Motor neuron (in vitro differentiated cells): ENCODE data around the gene EDDM3A. TPM values are rescaled to one million over a fixed set of nuclear protein-coding genes. Genes with fewer than 3 reads are reported as not detected.
"Not testable (repeated sequence)": the region's sequence is repeated elsewhere in the genome, so short reads cannot be mapped to it uniquely, and the experiment has no call there.

Experiments used
- ATAC-seq, 8 experiments: fragments of 200-7000 bp; cut with Tn5 transposase; replicated peaks in 6 of 8; 2 replicates each; pipeline ENCODE4 v1.8.0; 2021; ENCODE audit warnings: mild to moderate bottlenecking in 8 of 8, moderate library complexity in 8 of 8
- H3K27ac ChIP-seq, 2 donors: fragments of 250-450 bp; sonication (Bioruptor Pico); 2 replicates each; pipeline ENCODE4 v1.9.0; 2021; ENCODE audit warnings: antibody characterized with exemption in 2 of 2, mild to moderate bottlenecking in 2 of 2, moderate library complexity in 1 of 2
- H3K4me1 ChIP-seq, 2 donors: fragments of 250-450 bp; sonication (Bioruptor Pico); replicated peaks in 1 of 2; 2 replicates each; pipeline ENCODE4 v1.6.1; 2021; ENCODE audit warnings: antibody characterized with exemption in 2 of 2, mild to moderate bottlenecking in 2 of 2, moderate library complexity in 1 of 2
- H3K4me3 ChIP-seq, 5 donors: fragments of 250-450 bp; sonication (Bioruptor Pico); 2 replicates each; pipeline ENCODE4 v1.9.0; 2021; ENCODE audit warnings: antibody characterized with exemption in 5 of 5, mild to moderate bottlenecking in 5 of 5, moderate library complexity in 4 of 5
- WGBS, 10 experiments: fragments of 450-650 bp; shearing (Covaris generic); methylation state at CpG; one replicate each; pipeline ENCODE4 v1.0.0; 2022; 5-methylcytosine and 5-hydroxymethylcytosine counted together
- in situ Hi-C, 9 experiments: fragments of 400-800 bp; cut with MboI; loops; one replicate each; pipeline ENCODE4 v1.15.0; 2021; ENCODE audit warnings: low sequenced_read_pairs in 9 of 9, low pct_unique_long_range_greater_than_20kb in 2 of 9; ENCODE audit not compliant: unreplicated experiment in 9 of 9
- total RNA-seq, 8 experiments: library from RNA; unstranded; fragments of 300-600 nt; gene quantifications; 2 replicates each; pipeline versions ENCODE4 v1.2.3 to v1.2.4, GENCODE V29; 2022

EDDM3A gene
- total RNA-seq, 8 experiments from 2014 or later, result 0.33 to 0.66 TPM; not detected in 6

- Histone ChIP-seq H3K27ac (no peak overlapping the region), H3K4me1 (no peaks in the 10 kb centered on the region), H3K4me3 (no peak overlapping the region)
- peak in 1 of 8 experiments; percentile 41 for ATAC-seq
- WGBS, 10 experiments, result 0 to 100% (median 39%) methylated on average over 1 to 4 of the region's 4 CpGs; no CpG with 5 or more reads in 4 of the 10 experiments
- in situ Hi-C loops, result loop anchor here in 3 of 9 experiments (25.0 kb wide), 2 partner anchors 148 to 248 kb away; partner anchors contain the start of gene RNASE2 (in 2 of the 3)
These were observed 31.0 kb upstream of the EDDM3A start for GRCh38 chr14:20714593-20715250.

DNA sequence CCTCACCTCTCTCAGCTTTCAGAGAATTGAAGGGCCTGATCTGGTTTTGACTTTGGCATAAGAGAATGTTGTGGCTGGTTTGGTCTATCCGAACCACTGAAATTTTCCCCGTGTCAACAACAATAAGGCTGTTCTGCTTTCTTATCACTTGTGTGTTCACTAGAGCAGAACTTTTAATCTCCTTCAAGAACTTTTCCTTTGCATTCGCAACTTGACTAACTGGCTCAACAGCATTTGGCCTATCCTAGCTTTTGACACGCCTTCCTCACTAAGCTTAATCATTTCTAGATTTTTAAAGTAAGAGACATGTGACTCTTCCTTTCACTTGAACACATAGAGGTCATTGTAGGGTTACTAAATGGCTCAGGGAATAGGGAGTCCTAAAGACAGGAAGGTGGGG is 25.9 kb upstream of the EDDM3A start:
- Histone ChIP-seq H3K4me1 (no peaks in the 10 kb centered on the region), H3K4me3 (no peak overlapping the region), H3K27ac (no peak overlapping the region)
- no peak for ATAC-seq
- in situ Hi-C loops, result loop anchor here in 3 of 9 experiments (25.0 kb wide), 2 partner anchors 143 to 243 kb away; partner anchors contain the start of gene RNASE2 (in 2 of the 3)
- WGBS, 10 experiments, result 7 to 92% (median 80%) methylated on average over 1 to 4 of the region's 4 CpGs

DNA sequence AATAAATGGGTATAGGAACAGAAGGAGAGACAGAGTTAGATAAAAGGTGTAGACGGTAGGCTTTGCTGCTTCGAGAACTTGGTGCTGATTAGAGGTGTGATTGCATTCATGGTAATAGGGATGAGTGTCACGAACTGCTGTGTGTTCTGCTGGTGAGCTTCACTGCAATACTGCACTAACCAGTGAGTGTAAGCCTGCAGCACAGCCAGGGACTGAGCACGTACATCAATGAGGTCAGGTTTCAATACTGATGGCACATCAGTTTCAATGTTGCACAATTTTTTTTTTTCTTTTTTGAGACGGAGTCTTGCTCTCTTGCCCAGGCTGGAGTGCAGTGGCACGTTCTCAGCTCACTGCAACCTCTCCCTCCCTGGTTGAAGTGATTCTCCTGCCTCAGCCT is 24.9 kb upstream of the EDDM3A start:
- no peak overlapping the region for H3K27ac ChIP-seq
- in situ Hi-C loops, result loop anchor here in 3 of 9 experiments (25.0 kb wide), 2 partner anchors 142 to 242 kb away; partner anchors contain the start of gene RNASE2 (in 2 of the 3)
- no peaks in the 10 kb centered on the region for H3K4me1 ChIP-seq
- no peak overlapping the region for H3K4me3 ChIP-seq
- 40 to 100% (median 68%) methylated on average over 1 to 6 of the region's 6 CpGs; no CpG with 5 or more reads in 1 of the 10 experiments for WGBS, 10 experiments
- ATAC-seq, result no peak

GRCh38 chr14:20722016-20722415 is 23.7 kb upstream of the EDDM3A start:
- in situ Hi-C loops, result loop anchor here in 3 of 9 experiments (25.0 kb wide), 2 partner anchors 140 to 240 kb away; partner anchors contain the start of gene RNASE2 (in 2 of the 3)
- H3K4me1 ChIP-seq, result no peaks in the 10 kb centered on the region
- H3K4me3 ChIP-seq, result no peak overlapping the region
- ATAC-seq, result no peak
- WGBS, 10 experiments, result 20 to 100% (median 61%) methylated on average over 1 to 10 of the region's 12 CpGs; no CpG with 5 or more reads in 2 of the 10 experiments
- no peak overlapping the region for H3K27ac ChIP-seq

DNA sequence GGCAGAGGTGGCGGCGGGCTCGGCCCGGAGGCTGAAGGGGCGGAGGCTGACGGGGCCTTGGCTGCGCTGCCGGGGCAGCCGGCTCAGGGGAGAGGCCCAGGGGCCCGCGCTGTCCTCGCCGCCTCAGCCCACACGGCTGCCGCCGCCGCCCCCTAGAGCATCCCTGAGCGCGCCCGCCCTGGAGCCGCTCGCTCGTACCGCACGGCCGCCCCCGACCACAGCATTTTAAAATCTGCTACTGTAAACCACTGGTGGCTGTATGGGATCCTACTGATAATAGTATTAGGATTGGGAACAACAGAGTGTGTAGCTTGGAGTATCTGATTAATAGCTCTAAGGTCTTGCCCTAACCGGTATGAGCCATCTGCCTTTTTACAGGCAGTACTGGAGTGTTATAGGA is 22.2 kb upstream of the EDDM3A start:
- Histone ChIP-seq H3K27ac (no peak overlapping the region), H3K4me3 (no peak overlapping the region), H3K4me1 (no peaks in the 10 kb centered on the region)
- ATAC-seq, result peak in 3 of 8 experiments; percentile 72 to 76 (median 75)
- 0% methylated on average over 1 to 2 of the region's 28 CpGs; no CpG with 5 or more reads in 8 of the 10 experiments for whole genome bisulfite sequencing, 10 experiments
- in situ Hi-C loops, result loop anchor here in 3 of 9 experiments (25.0 kb wide), 2 partner anchors 139 to 239 kb away; partner anchors contain the start of gene RNASE2 (in 2 of the 3)

DNA sequence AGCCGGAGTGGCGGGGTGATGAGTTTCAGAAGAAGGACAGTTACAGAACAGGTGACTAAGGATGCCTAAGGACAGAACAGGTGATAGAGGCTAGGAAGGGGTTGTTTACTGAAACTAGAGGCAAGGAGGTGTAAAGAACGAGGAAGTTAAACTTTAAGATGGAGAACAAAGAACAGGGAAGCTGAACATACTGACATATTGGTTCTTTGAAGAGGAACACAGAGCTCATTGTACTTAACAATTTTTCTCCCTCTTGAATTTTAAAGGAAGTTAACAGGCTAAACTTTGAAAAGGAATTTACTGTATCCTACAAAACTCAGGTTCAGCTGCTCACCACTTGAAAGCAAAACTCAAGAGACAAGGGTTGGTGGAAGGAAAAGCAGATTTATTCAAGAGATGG is 19.6 kb upstream of the EDDM3A start:
- ATAC-seq, H3K4me1 ChIP-seq, H3K27ac ChIP-seq, H3K4me3 ChIP-seq, in situ Hi-C loops: not testable (repeated sequence)
- 33 to 100% (median 81%) methylated on average over 1 to 3 of the region's 3 CpGs; no CpG with 5 or more reads in 4 of the 10 experiments for WGBS, 10 experiments

DNA sequence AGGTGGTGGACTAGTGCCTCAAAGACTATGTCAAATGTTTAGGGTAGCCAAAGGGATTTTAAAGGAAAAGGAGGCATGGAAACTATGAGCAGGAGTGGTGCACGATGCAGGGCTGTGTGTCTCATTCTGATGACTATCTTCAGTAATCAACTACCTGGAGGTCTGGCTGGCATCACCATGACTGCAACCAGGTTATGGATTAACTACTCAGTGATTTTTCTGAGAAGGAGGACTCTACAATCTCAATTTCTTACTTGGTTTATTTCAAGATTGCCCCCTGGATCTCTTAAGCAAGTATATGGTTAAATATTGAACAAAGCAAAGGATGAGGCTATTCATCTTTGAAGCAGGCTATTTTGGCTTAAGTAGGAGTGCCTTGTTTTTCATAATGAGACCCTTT is 19.2 kb upstream of the EDDM3A start:
- Histone ChIP-seq H3K4me1 (no peaks in the 10 kb centered on the region), H3K27ac (no peak overlapping the region), H3K4me3 (no peak overlapping the region)
- no peak for ATAC-seq
- in situ Hi-C loops, result no loop called here
- WGBS, 10 experiments, result 43 to 88% (median 60%) methylated on average over 1 of the region's 1 CpG; no CpG with 5 or more reads in 6 of the 10 experiments

DNA sequence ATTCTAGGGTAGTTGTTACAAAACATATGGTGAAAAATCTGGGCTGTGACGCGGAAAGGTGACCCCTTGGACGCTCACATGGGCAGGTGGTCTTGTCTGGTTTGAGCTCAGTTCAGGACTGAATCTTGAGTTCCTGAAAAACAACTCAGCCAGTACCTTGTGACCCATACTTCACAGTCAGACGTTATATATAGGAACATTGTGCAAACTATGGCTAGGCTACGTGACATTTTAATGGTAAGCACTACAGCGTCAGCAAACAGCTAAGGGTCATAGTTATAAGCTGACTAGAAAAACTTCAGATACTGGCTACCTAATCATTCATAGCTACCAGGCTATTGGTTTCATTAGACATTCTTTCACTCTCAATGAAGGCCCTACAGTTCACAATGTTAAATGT is 14.8 kb upstream of the EDDM3A start:
- no peak overlapping the region for H3K27ac ChIP-seq
- WGBS, 10 experiments, result 13 to 83% (median 64%) methylated on average over 1 to 6 of the region's 6 CpGs; no CpG with 5 or more reads in 1 of the 10 experiments
- H3K4me3 ChIP-seq, result no peak overlapping the region
- in situ Hi-C loops, result no loop called here
- H3K4me1 ChIP-seq, result no peaks in the 10 kb centered on the region
- ATAC-seq, result no peak

- 27 to 100% (median 81%) methylated on average over 3 to 5 of the region's 5 CpGs; no CpG with 5 or more reads in 5 of the 10 experiments for WGBS, 10 experiments
- no peaks in the 10 kb centered on the region for H3K4me1 ChIP-seq
- no peak overlapping the region for H3K27ac ChIP-seq
- H3K4me3 ChIP-seq, result no peak overlapping the region
- peak in 1 of 8 experiments; percentile 5 for ATAC-seq
- in situ Hi-C loops, result no loop called here
These were observed 13.2 kb upstream of the EDDM3A start for GRCh38 chr14:20732477-20732876.

DNA sequence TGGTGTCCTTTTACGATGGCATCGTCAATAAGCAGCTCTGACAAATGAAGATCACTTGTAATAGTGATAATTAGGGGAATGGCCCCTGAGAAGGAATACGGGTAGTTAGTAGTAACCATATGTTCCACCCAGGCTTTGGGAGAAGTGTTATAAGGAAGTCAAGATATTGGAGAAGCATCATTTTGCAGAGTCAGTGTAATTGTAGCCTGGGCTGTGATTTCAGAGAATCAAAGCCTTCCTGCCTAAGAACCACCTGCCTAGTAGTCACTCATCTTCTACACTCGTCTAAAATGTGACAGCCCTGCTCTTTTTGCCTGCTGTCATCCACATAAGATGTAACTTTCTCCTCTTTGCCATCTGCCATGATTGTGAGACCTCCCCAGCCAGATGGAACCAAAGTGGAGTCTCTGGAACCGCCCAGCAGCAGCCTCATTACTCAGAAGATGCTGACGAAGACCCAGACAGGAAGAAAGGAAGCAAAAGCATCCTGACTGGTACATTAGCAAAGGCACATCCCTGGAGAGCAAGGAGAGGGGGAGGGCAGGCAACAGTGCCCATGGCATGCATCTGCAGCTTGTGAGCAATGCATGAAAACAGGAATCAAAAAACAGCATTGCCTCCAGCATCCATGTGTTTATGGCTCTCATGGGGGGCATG is 12.6 kb upstream of the EDDM3A start:
- peak in 3 of 8 experiments; percentile 9 to 63 (median 24) for ATAC-seq
- in situ Hi-C loops, result no loop called here
- Histone ChIP-seq H3K4me1 (no peaks in the 10 kb centered on the region), H3K27ac (no peak overlapping the region), H3K4me3 (no peak overlapping the region)
- WGBS, 10 experiments, result 0 to 100% (median 35%) methylated on average over 1 to 6 of the region's 6 CpGs; no CpG with 5 or more reads in 2 of the 10 experiments

DNA sequence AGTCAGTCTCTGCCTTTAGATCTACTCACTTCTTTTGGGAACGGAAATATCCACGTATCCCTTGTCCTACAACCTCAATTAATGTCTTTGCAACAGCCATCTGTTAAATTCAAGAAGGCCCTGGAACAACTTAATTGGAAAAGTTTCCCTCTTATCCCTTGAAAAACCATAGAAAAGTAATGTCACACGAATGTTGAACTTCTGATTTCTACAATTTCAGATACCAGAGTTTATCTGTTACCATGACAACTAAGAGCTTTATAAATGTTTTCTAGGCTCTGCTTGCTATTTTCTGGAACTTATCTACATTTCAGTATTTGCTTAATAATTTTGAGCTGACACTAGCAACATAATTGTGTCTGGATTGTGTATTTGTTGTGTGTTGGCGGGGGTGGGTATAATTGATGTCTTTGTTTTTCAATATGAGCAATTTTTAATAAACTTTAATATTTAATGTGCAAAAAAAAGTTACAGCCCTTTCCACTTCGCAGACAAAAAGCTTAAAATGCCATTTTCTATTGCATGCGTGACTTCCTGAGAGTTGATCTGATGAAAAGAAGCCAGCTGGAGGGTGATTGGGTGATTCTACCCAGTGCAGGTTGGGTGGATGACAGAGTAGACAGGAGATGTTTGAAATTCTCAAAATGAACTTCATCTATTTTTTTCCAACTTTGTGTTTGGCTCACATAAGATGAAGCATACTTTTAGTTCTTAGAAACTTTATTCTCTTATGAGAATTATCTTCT is 11.8 kb upstream of the EDDM3A start:
- Histone ChIP-seq H3K27ac (no peak overlapping the region), H3K4me3 (no peak overlapping the region), H3K4me1 (no peaks in the 10 kb centered on the region)
- in situ Hi-C loops, result no loop called here
- ATAC-seq, result peak in 1 of 8 experiments; percentile 52
- 0 to 86% (median 56%) methylated on average over 2 to 6 of the region's 6 CpGs; no CpG with 5 or more reads in 1 of the 10 experiments for WGBS, 10 experiments

DNA sequence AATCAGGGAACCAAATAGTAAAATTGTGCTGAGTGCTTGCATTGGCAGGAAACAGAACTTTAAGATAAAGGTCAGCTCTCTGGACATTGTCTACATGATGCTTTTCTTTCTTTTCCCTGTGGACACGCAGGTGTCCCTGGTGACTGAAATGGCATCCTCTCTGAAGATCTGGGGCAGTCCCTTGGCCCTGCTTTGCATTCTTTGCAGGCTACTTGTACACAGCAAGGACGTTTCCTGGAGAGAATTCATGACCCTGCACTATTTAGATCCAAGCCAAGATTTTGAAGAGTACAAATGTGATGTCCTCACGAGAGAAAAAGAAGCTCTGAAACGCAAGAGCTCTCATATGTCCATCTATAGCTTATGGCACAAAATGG is 11.3 kb upstream of the EDDM3A start:
- no peak overlapping the region for H3K4me3 ChIP-seq
- in situ Hi-C loops, result no loop called here
- ATAC-seq, result peak in 2 of 8 experiments; percentile 33 to 97

More for the DNA sequence above, 11.3 kb upstream of the EDDM3A start:
- no peak overlapping the region for H3K27ac ChIP-seq
- H3K4me1 ChIP-seq, result no peaks in the 10 kb centered on the region
- 0 to 76% (median 35%) methylated on average over 1 to 4 of the region's 4 CpGs; no CpG with 5 or more reads in 2 of the 10 experiments for WGBS, 10 experiments
